Sigmoid colon (tissue), 7 donors: ENCODE results near the gene BNIP5. TPM values are rescaled to one million over a fixed set of nuclear protein-coding genes. Genes with fewer than 3 reads are reported as not detected.

Experiments used
- DNase-seq: peaks from one replicate; pipeline ENCODE4 v3.0.0-alpha.2; 2019
- H3K27ac ChIP-seq, 4 donors: fragments of 200-600 bp; sonication (generic); one replicate each; pipeline ENCODE4 v1.5.1; 2016 to 2019; ENCODE audit warnings: mild to moderate bottlenecking in 1 of 4
- H3K27me3 ChIP-seq, 3 donors: fragments of 200-600 bp; sonication (generic); one replicate each; pipeline ENCODE4 v1.5.1; 2019; ENCODE audit warnings: mild to moderate bottlenecking in 1 of 3
- H3K36me3 ChIP-seq, 4 donors: fragments of 200-600 bp; sonication (generic); one replicate each; pipeline ENCODE4 v1.5.1; 2016 to 2019
- H3K4me1 ChIP-seq, 4 donors: fragments of 200-600 bp; sonication (generic); one replicate each; pipeline ENCODE4 v1.5.1; 2017 to 2019
- H3K4me3 ChIP-seq, 4 donors: fragments of 200-600 bp; sonication (generic); one replicate each; pipeline ENCODE4 v1.5.1; 2017 to 2019; ENCODE audit warnings: mild to moderate bottlenecking in 2 of 4, moderate library complexity in 1 of 4
- H3K9me3 ChIP-seq, 4 donors: fragments of 200-600 bp in 3 of 4; sonication (generic) in 3 of 4; one replicate each; pipeline versions ENCODE4 v1.5.1 to v1.6.1; 2013 to 2019
- EP300 ChIP-seq, 4 donors: sonication (generic); formaldehyde crosslinking; IDR thresholded peaks; one replicate each; pipeline ENCODE4 v1.6.1; 2017; ENCODE audit warnings: antibody characterized with exemption in 4 of 4
- POLR2A ChIP-seq, 2 donors: fragments of 450-650 bp; IDR thresholded peaks; one replicate each; pipeline ENCODE4 v1.6.1; 2016; ENCODE audit warnings: antibody characterized with exemption in 2 of 2, mild to moderate bottlenecking in 2 of 2, moderate library complexity in 2 of 2
- POLR2AphosphoS5 ChIP-seq, 4 donors: sonication (generic); formaldehyde crosslinking; IDR thresholded peaks; one replicate each; pipeline ENCODE4 v1.6.1; 2017; ENCODE audit warnings: antibody characterized with exemption in 4 of 4
- WGBS, 2 donors: extraction: QIAGEN DNeasy Blood & Tissue Kit; methylation state at CpG; one replicate each; pipeline ENCODE4 v1.1.7; 2013; 5-methylcytosine and 5-hydroxymethylcytosine counted together
- intact Hi-C: fragments of 100-400 bp; cut with DNase I; formaldehyde crosslinking; loops from one replicate; pipeline ENCODE4 v1.15.1; 2023
- polyA plus RNA-seq, 3 donors: library from polyadenylated mRNA; stranded (reverse); fragments of 200-250 nt; gene quantifications; one replicate each; pipeline ENCODE4 v1.2.3, GENCODE V29; 2013
- total RNA-seq, 4 donors: library from RNA; depleted of rRNA; stranded (reverse); fragments of >200 nt; gene quantifications; one replicate each; pipeline ENCODE4 v1.1.0, GENCODE V29; 2016
- TF ChIP-seq, protein P1 (sequence below), 4 experiments: fragments of 450-650 bp in 3 of 4; fragments of 200-600 bp in 1 of 4; IDR thresholded peaks; one replicate each; pipeline ENCODE4 v1.5.1; 2016 to 2019; ENCODE audit warnings: antibody characterized with exemption in 4 of 4, mild to moderate bottlenecking in 3 of 4, moderate library complexity in 2 of 4
- donor health status: healthy with polysubstance abuse.
- donor health status: Bipolar disorder and iron deficiency.
- donor health status: healthy.

BNIP5 gene
- total and polyA plus RNA-seq, 7 donors: 5.5 to 9.0 (median 8.6) TPM; not detected in 4

DNA sequence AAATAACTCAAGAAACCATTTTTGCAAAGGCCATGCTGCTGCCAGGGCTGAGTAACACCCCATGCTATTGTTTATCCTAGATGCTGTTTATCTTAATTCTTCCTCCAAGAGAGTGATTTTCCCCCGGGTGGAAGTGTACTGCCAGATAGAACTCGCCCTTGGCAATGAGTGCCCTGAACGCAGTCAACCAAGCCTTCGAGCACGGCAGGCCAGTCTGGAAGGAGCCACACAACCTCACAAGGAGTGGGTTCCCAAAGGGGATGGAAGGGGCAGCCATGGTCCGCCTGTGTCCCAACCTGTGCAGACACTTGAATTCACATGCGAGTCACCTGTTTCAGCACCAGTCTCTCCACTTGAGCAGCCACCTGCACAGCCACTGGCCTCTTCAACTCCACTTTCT lies 34.9 kb downstream of the BNIP5 start:
- no peak for DNase-seq
- Histone ChIP-seq H3K4me3 (no peak overlapping the region), H3K9me3 (no peaks in the 10 kb centered on the region), H3K4me1 (no peaks in the 10 kb centered on the region), H3K36me3 (no peaks in the 10 kb centered on the region), H3K27ac (no peak overlapping the region), H3K27me3 (peaks cover 0 to 13% (median 3%) of the 10 kb centered on the region in 3 donors)
- WGBS, 2 donors: 54 to 67% methylated on average over 7 of the region's 7 CpGs
- no peak for TF ChIP-seq EP300 (IDR thresholded peaks at IDR 0.05)
- TF ChIP-seq POLR2A (IDR thresholded peaks at IDR 0.05): no peak
- TF ChIP-seq POLR2AphosphoS5 (IDR thresholded peaks at IDR 0.05): no peak
- TF ChIP-seq, protein P1, sequence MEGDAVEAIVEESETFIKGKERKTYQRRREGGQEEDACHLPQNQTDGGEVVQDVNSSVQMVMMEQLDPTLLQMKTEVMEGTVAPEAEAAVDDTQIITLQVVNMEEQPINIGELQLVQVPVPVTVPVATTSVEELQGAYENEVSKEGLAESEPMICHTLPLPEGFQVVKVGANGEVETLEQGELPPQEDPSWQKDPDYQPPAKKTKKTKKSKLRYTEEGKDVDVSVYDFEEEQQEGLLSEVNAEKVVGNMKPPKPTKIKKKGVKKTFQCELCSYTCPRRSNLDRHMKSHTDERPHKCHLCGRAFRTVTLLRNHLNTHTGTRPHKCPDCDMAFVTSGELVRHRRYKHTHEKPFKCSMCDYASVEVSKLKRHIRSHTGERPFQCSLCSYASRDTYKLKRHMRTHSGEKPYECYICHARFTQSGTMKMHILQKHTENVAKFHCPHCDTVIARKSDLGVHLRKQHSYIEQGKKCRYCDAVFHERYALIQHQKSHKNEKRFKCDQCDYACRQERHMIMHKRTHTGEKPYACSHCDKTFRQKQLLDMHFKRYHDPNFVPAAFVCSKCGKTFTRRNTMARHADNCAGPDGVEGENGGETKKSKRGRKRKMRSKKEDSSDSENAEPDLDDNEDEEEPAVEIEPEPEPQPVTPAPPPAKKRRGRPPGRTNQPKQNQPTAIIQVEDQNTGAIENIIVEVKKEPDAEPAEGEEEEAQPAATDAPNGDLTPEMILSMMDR (IDR thresholded peaks at IDR 0.05): no peak
- intact Hi-C loops: loop anchor here (2.0 kb wide), 1 partner anchor 59 kb away; no protein-coding TSS in a partner anchor

DNA sequence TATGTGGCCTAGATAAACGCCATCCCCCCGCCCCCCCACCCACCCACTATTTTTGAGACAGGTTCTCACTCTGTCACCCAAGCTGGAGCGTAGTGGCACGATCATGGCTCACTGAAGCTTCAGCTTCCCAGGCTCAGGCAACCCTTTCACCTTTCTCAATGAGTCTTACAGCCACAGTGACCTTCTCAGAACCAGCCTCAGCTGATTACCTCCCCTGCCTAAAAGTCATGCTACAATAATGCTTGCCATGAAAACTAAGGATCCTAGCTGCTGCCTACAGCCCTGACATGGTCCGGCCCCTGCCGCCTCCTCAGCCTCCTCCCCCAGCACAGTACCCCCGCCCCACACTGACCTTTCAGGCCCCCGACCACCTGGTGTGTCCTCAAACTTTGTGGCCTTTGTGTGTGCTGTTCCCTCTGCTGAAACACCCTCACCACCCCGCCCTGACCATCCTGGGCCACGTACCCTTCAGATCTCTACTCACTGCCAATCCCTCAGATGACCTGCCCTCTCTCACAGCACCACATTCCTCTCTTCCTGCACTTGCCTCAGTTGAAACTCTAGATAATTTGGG lies 35.5 kb downstream of the BNIP5 start:
- no peak for TF ChIP-seq POLR2A (IDR thresholded peaks at IDR 0.05)
- TF ChIP-seq, protein P1 (IDR thresholded peaks at IDR 0.05): no peak
- TF ChIP-seq POLR2AphosphoS5 (IDR thresholded peaks at IDR 0.05): no peak
- no peak for TF ChIP-seq EP300 (IDR thresholded peaks at IDR 0.05)
- Histone ChIP-seq H3K4me3 (no peak overlapping the region), H3K4me1 (no peaks in the 10 kb centered on the region), H3K36me3 (no peaks in the 10 kb centered on the region), H3K27ac (no peak overlapping the region), H3K9me3 (no peaks in the 10 kb centered on the region), H3K27me3 (peaks cover 0 to 13% (median 3%) of the 10 kb centered on the region in 3 donors)
- WGBS, 2 donors: 79 to 83% methylated on average over 10 of the region's 10 CpGs
- intact Hi-C loops: no loop called here
- DNase-seq: no peak

DNA sequence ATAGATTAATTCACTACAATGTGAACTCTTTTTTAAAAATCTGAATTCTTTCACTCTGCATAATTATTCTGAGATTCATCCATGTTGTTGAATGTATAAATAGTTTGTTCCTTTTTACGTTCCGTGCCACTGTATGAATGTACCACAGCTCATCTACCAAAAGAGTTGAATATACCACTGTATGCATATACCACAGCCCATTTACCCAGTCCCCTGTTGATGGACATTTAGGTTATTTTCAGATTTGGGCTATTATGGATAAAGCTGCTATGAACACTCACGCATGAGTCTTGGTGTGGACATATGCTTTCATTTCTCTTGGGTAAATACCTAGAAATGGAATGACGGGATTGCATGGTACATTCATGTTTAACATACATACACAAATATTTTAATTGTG lies 38.7 kb downstream of the BNIP5 start:
- Histone ChIP-seq H3K9me3 (no peaks in the 10 kb centered on the region), H3K27me3 (peaks cover 0 to 13% (median 3%) of the 10 kb centered on the region in 3 donors), H3K4me1 (no peaks in the 10 kb centered on the region), H3K27ac (no peak overlapping the region), H3K4me3 (no peak overlapping the region), H3K36me3 (no peaks in the 10 kb centered on the region)
- intact Hi-C loops: no loop called here
- TF ChIP-seq POLR2A (IDR thresholded peaks at IDR 0.05) (no peak), EP300 (IDR thresholded peaks at IDR 0.05) (no peak), POLR2AphosphoS5 (IDR thresholded peaks at IDR 0.05) (no peak)
- TF ChIP-seq, protein P1 (IDR thresholded peaks at IDR 0.05): no peak
- no peak for DNase-seq
- WGBS, 2 donors: 87 to 89% methylated on average over 4 of the region's 4 CpGs

DNA sequence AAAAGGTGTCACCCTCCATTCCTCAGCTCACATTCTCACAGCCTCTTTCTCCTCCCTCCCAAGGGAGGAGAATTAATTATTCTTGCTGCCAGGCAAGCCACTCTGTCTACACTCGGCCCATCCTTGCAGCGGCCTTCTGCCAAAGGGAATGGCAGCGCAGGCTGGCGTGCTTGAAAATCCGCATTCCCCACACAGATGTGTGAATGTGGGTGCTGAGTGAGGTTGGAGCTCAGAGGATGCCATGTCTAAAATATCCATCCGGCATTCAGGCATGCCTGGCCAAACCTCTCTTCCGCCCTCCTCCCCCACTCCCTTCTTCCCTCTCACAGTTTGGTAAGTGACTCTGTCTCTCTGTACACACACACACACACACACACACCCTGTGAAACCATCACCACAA lies 39.2 kb downstream of the BNIP5 start:
- H3K4me1 ChIP-seq: no peaks in the 10 kb centered on the region

More for the DNA sequence above, 39.2 kb downstream of the BNIP5 start:
- Histone ChIP-seq H3K36me3 (no peaks in the 10 kb centered on the region), H3K27ac (no peak overlapping the region), H3K4me3 (no peak overlapping the region), H3K9me3 (no peaks in the 10 kb centered on the region), H3K27me3 (peaks cover 0 to 13% (median 3%) of the 10 kb centered on the region in 3 donors)
- TF ChIP-seq POLR2AphosphoS5 (IDR thresholded peaks at IDR 0.05) (no peak), EP300 (IDR thresholded peaks at IDR 0.05) (no peak), POLR2A (IDR thresholded peaks at IDR 0.05) (no peak)
- TF ChIP-seq, protein P1 (IDR thresholded peaks at IDR 0.05): no peak
- no peak for DNase-seq
- WGBS, 2 donors: 90 to 94% methylated on average over 7 of the region's 7 CpGs
- intact Hi-C loops: no loop called here
